Measurements from ENCODE around the gene LAMA3. TPM values are rescaled to one million over a fixed set of nuclear protein-coding genes. Genes with fewer than 3 reads are reported as not detected.
A peak's percentile ranks its signal among the peaks of the same experiment; 100 is the strongest.

LAMA3 gene
- total RNA-seq, 1 donor from 2014 or later, result not detected

GRCh38 chr18:23861326-23861725, 172.1 kb downstream of the LAMA3 start:
- peaks cover 43% of the 10 kb centered on the region for H3K4me1 Mint-ChIP-seq
- H3K27me3 Mint-ChIP-seq, result no peaks in the 10 kb centered on the region
- H3K27ac Mint-ChIP-seq, result no peak overlapping the region
- H3K9me3 Mint-ChIP-seq, result peaks cover 7% of the 10 kb centered on the region
- intact Hi-C loops (cut with micrococcal nuclease), result no loop called here
- peaks cover 2% of the 10 kb centered on the region for H3K36me3 Mint-ChIP-seq (ENCODE audit: low read depth)
- no peak overlapping the region for H3K4me3 Mint-ChIP-seq
- no peak for DNase-seq

GRCh38 chr18:23861805-23862470, 172.7 kb downstream of the LAMA3 start:
- no peak for DNase-seq
- Mint-ChIP-seq H3K27me3 (no peaks in the 10 kb centered on the region), H3K27ac (peak overlapping the region; percentile 71), H3K36me3 (ENCODE audit: low read depth) (peaks cover 2% of the 10 kb centered on the region), H3K4me3 (peak overlapping the region; percentile 9), H3K4me1 (peaks cover 46% of the 10 kb centered on the region), H3K9me3 (peaks cover 7% of the 10 kb centered on the region)
- intact Hi-C loops (cut with micrococcal nuclease), result no loop called here

GRCh38 chr18:23864624-23865023, 175.4 kb downstream of the LAMA3 start:
- H3K27ac Mint-ChIP-seq, result peak overlapping the region; percentile 60
- intact Hi-C loops (cut with micrococcal nuclease), result no loop called here
- peaks cover 2% of the 10 kb centered on the region for H3K36me3 Mint-ChIP-seq (ENCODE audit: low read depth)
- peaks cover 50% of the 10 kb centered on the region for H3K4me1 Mint-ChIP-seq
- peaks cover 7% of the 10 kb centered on the region for H3K9me3 Mint-ChIP-seq
- DNase-seq, result peak; percentile 79
- H3K27me3 Mint-ChIP-seq, result peaks cover 2% of the 10 kb centered on the region
- H3K4me3 Mint-ChIP-seq, result no peak overlapping the region

- intact Hi-C loops (cut with micrococcal nuclease), result no loop called here
- H3K4me1 Mint-ChIP-seq, result peaks cover 51% of the 10 kb centered on the region
- H3K36me3 Mint-ChIP-seq (ENCODE audit: low read depth), result peaks cover 2% of the 10 kb centered on the region
- DNase-seq, result no peak
- peaks cover 7% of the 10 kb centered on the region for H3K9me3 Mint-ChIP-seq
- H3K27me3 Mint-ChIP-seq, result peaks cover 2% of the 10 kb centered on the region
- H3K27ac Mint-ChIP-seq, result no peak overlapping the region
- no peak overlapping the region for H3K4me3 Mint-ChIP-seq
Measured at GRCh38 chr18:23867006-23867405, 177.8 kb downstream of the LAMA3 start.

GRCh38 chr18:23868136-23868785, 179.0 kb downstream of the LAMA3 start:
- H3K9me3 Mint-ChIP-seq, result peaks cover 7% of the 10 kb centered on the region
- intact Hi-C loops (cut with micrococcal nuclease), result no loop called here
- H3K27ac Mint-ChIP-seq, result no peak overlapping the region
- H3K27me3 Mint-ChIP-seq, result peaks cover 9% of the 10 kb centered on the region
- H3K36me3 Mint-ChIP-seq (ENCODE audit: low read depth), result peaks cover 2% of the 10 kb centered on the region
- no peak overlapping the region for H3K4me3 Mint-ChIP-seq
- H3K4me1 Mint-ChIP-seq, result peaks cover 52% of the 10 kb centered on the region
- no peak for DNase-seq

GRCh38 chr18:23870676-23871380, 181.6 kb downstream of the LAMA3 start:
- Mint-ChIP-seq H3K4me3 (peak overlapping the region; percentile 11), H3K9me3 (no peaks in the 10 kb centered on the region), H3K36me3 (ENCODE audit: low read depth) (no peaks in the 10 kb centered on the region), H3K27ac (peak overlapping the region; percentile 79), H3K4me1 (peaks cover 32% of the 10 kb centered on the region), H3K27me3 (peaks cover 22% of the 10 kb centered on the region)
- intact Hi-C loops (cut with micrococcal nuclease), result no loop called here
- DNase-seq, result no peak

- Mint-ChIP-seq H3K4me1 (peaks cover 26% of the 10 kb centered on the region), H3K27ac (peak overlapping the region; percentile 79), H3K27me3 (peaks cover 24% of the 10 kb centered on the region), H3K4me3 (peak overlapping the region; percentile 11), H3K9me3 (no peaks in the 10 kb centered on the region), H3K36me3 (ENCODE audit: low read depth) (no peaks in the 10 kb centered on the region)
- intact Hi-C loops (cut with micrococcal nuclease), result no loop called here
- DNase-seq, result peak; percentile 82
Measured at GRCh38 chr18:23871410-23871809, 182.2 kb downstream of the LAMA3 start.

GRCh38 chr18:23872701-23873550, 183.7 kb downstream of the LAMA3 start:
- Mint-ChIP-seq H3K4me3 (no peak overlapping the region), H3K36me3 (ENCODE audit: low read depth) (no peaks in the 10 kb centered on the region), H3K27me3 (peaks cover 33% of the 10 kb centered on the region), H3K9me3 (no peaks in the 10 kb centered on the region), H3K27ac (no peak overlapping the region), H3K4me1 (peaks cover 22% of the 10 kb centered on the region)
- intact Hi-C loops (cut with micrococcal nuclease), result no loop called here
- DNase-seq, result no peak

GRCh38 chr18:23875966-23876895, 187.0 kb downstream of the LAMA3 start:
- H3K4me1 Mint-ChIP-seq, result peaks cover 17% of the 10 kb centered on the region
- H3K36me3 Mint-ChIP-seq (ENCODE audit: low read depth), result no peaks in the 10 kb centered on the region
- peaks cover 42% of the 10 kb centered on the region for H3K27me3 Mint-ChIP-seq
- DNase-seq, result no peak
- no peak overlapping the region for H3K4me3 Mint-ChIP-seq
- intact Hi-C loops (cut with micrococcal nuclease), result no loop called here
- H3K27ac Mint-ChIP-seq, result no peak overlapping the region
- H3K9me3 Mint-ChIP-seq, result no peaks in the 10 kb centered on the region

- Mint-ChIP-seq H3K27me3 (peaks cover 42% of the 10 kb centered on the region), H3K36me3 (ENCODE audit: low read depth) (no peaks in the 10 kb centered on the region), H3K4me1 (peaks cover 12% of the 10 kb centered on the region), H3K4me3 (no peak overlapping the region), H3K27ac (no peak overlapping the region), H3K9me3 (no peaks in the 10 kb centered on the region)
- no peak for DNase-seq
- intact Hi-C loops (cut with micrococcal nuclease), result no loop called here
Measured at GRCh38 chr18:23876921-23877320, 187.7 kb downstream of the LAMA3 start.

- Mint-ChIP-seq H3K9me3 (no peaks in the 10 kb centered on the region), H3K4me1 (peaks cover 8% of the 10 kb centered on the region), H3K36me3 (ENCODE audit: low read depth) (no peaks in the 10 kb centered on the region), H3K4me3 (no peak overlapping the region), H3K27me3 (peaks cover 42% of the 10 kb centered on the region), H3K27ac (no peak overlapping the region)
- intact Hi-C loops (cut with micrococcal nuclease), result no loop called here
- no peak for DNase-seq
Measured at GRCh38 chr18:23877371-23877770, 188.1 kb downstream of the LAMA3 start.

- Mint-ChIP-seq H3K27me3 (peaks cover 32% of the 10 kb centered on the region), H3K27ac (no peak overlapping the region), H3K4me1 (peaks cover 6% of the 10 kb centered on the region), H3K4me3 (no peak overlapping the region), H3K9me3 (no peaks in the 10 kb centered on the region), H3K36me3 (ENCODE audit: low read depth) (no peaks in the 10 kb centered on the region)
- DNase-seq, result no peak
- intact Hi-C loops (cut with micrococcal nuclease), result no loop called here
Measured at GRCh38 chr18:23878336-23878900, 189.2 kb downstream of the LAMA3 start.

All from activated CD4-positive, alpha-beta T cell treated with anti-CD3 and anti-CD28 coated beads, Interleukin-2, amount 10 ng/mL, durations not matched to agents 24 days and 14 days (primary cell).